Omental fat pad (tissue), 4 donors: ENCODE results near the gene MEF2B. TPM values are rescaled to one million over a fixed set of nuclear protein-coding genes. Genes with fewer than 3 reads are reported as not detected.
"Not testable (repeated sequence)": the region's sequence is repeated elsewhere in the genome, so short reads cannot be mapped to it uniquely, and the experiment has no call there.

Experiments
- ATAC-seq: fragments of 150-250 bp; one replicate; pipeline ENCODE4 v1.9.1; 2016; ENCODE audit warnings: mild to moderate bottlenecking, moderate library complexity; ENCODE audit not compliant: low FRiP score
- DNase-seq: peaks from one replicate; pipeline ENCODE4 v3.0.0-alpha.2; 2019; ENCODE audit warnings: low spot score
- total RNA-seq, 4 donors: library from RNA; depleted of rRNA; stranded (reverse); fragments of >200 nt; gene quantifications; one replicate each; pipeline ENCODE4 v1.1.0, GENCODE V29; 2016
- TF ChIP-seq, protein P1 (sequence below), 3 donors: fragments of 450-650 bp; IDR thresholded peaks; one replicate each; pipeline ENCODE4 v1.5.1; 2016 to 2017; ENCODE audit warnings: antibody characterized with exemption in 3 of 3, mild to moderate bottlenecking in 3 of 3, moderate library complexity in 2 of 3

The MEF2B gene
- total RNA-seq, 4 donors from 2014 or later: 0.28 TPM; not detected in 3

- TF ChIP-seq, protein P1, sequence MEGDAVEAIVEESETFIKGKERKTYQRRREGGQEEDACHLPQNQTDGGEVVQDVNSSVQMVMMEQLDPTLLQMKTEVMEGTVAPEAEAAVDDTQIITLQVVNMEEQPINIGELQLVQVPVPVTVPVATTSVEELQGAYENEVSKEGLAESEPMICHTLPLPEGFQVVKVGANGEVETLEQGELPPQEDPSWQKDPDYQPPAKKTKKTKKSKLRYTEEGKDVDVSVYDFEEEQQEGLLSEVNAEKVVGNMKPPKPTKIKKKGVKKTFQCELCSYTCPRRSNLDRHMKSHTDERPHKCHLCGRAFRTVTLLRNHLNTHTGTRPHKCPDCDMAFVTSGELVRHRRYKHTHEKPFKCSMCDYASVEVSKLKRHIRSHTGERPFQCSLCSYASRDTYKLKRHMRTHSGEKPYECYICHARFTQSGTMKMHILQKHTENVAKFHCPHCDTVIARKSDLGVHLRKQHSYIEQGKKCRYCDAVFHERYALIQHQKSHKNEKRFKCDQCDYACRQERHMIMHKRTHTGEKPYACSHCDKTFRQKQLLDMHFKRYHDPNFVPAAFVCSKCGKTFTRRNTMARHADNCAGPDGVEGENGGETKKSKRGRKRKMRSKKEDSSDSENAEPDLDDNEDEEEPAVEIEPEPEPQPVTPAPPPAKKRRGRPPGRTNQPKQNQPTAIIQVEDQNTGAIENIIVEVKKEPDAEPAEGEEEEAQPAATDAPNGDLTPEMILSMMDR (IDR thresholded peaks at IDR 0.05): no peak
- DNase-seq (no peak), ATAC-seq (no peak)
Observed at GRCh38 chr19:19113040-19113626, 56.9 kb downstream of the MEF2B start.

DNA sequence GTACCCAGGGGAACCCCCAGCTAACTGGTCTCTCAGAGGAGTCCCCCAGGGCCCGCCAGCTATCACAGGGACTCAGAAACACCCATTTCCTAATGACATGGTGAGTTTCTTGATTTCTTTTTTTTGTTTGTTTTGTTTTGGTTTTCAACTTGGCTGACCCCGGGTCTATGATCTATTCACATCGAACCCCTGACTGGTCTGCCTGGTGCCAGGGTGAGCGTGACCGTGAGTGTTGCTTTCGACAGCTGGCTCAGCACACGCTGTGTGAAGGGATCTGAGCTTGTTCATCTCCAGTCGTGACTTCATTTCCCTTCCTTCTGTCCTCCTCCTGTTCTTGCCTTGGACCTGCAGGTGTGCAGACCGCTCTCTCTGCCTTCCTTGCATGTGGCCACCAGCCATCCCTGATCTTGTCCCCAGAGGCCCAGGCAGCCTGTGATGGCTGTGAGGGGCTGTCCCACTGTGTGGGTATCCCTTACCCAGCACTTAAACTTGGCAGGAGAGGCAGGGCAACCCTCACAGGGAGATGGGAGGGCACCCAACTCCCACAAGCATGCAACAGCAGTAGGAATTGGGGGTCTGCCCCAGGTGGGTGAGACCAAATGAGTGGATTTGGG, 58.0 kb downstream of the MEF2B start:
- TF ChIP-seq, protein P1 (IDR thresholded peaks at IDR 0.05): no peak
- no peak for DNase-seq
- no peak for ATAC-seq

- ATAC-seq (no peak), DNase-seq (no peak)
- TF ChIP-seq, protein P1 (IDR thresholded peaks at IDR 0.05): no peak
Observed at GRCh38 chr19:19111136-19111835, 58.8 kb downstream of the MEF2B start.

DNA sequence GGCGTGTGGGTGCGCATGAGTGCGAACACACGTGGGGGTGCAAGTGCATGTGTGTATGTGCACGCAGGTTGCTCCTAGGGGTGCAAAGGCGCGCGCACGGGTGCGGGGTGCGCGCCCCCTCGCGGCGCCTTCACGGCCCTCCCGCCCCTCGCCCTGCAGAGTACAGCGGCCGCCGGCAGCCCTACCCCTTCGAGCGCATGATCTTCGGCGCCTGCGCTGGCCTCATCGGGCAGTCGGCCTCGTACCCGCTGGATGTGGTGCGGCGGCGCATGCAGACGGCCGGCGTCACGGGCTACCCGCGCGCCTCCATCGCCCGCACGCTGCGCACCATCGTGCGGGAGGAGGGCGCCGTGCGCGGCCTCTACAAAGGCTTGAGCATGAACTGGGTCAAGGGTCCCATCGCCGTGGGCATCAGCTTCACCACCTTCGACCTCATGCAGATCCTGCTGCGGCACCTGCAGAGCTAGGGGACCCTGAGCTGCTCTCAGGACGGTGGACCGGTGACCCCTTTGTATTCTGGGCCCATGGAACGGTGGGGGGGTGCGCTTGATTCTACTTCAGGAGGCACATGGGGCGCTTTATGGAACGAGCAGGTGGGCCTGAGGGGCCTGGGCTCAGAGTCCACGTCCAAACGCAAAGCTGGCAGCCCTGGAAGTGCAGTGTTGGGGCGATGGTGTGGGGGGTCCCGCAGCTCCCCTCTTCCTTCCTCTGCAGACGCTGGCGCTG, 59.5 kb downstream of the MEF2B start:
- no peak for DNase-seq
- ATAC-seq: no peak
- TF ChIP-seq, protein P1 (IDR thresholded peaks at IDR 0.05): no peak

DNA sequence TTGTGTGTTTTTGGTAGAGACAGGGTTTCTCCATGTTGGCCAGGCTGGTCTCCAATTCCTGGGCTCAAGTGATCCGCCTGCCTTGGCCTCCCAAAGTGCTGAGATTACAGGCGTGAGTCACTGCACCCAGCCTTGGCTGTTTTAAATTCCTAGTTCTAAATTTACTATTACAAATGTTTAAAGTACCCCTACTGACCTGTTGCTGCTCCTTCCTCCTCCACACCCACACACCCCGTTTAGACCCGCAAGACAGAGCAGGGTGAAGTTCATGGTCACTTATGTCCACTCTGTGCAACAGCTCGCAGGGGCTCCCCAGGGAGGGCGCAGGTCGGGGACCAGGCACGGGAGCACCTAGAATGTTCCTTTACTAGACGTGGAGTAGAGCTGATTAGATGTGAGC, 60.5 kb downstream of the MEF2B start:
- TF ChIP-seq, protein P1 (IDR thresholded peaks at IDR 0.05): no peak
- no peak for ATAC-seq
- DNase-seq: no peak

DNA sequence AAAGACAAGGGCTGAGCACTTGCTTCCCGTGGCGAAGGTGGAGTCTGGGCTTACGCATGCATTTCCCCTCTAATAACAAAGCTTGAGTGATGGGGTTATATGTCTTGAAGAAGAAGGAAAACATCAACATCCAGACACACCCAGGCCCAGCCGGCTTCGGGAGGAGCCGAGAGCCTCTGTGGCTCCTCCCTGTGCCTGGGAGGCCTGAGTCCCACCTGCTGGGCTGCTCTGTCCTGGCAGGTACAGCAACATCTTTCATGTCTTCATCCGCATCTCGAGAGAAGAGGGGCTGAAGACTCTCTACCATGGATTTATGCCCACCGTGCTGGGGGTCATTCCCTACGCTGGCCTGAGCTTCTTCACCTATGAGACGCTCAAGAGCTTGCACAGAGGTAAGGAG, 62.4 kb downstream of the MEF2B start:
- TF ChIP-seq, protein P1 (IDR thresholded peaks at IDR 0.05): no peak
- DNase-seq: no peak
- no peak for ATAC-seq

DNA sequence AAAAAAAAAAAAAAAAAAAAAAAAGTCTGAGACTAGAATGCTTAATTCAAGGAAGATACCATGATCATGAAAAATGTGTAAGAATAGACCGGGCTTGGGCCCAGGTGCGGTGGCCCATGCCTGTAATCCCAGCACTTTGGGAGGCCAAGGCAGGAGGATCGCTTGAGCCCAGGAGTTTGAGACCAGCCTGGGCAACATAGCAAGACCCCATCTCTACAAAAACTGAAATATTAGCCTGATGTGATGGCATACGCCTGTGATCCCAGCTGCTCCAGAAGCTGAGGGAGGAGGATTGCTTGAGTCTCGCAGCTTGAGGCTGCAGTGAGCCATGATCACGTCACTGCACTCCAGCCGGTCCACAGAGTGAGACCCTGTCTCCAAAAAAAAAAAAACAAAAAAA, 63.1 kb downstream of the MEF2B start:
- not testable (repeated sequence) for ATAC-seq, DNase-seq
